ENCODE data around the gene SRPRB. TPM values are rescaled to one million over a fixed set of nuclear protein-coding genes. Genes with fewer than 3 reads are reported as not detected.

SRPRB gene
- 77.4 and 98.0 TPM in 2 replicates for total RNA-seq (2014; rRNA removed; shearing (Covaris generic))

- peak; percentile 95 for DNase-seq (ENCODE audit: low spot score)
Observed at GRCh38 chr3:133805702-133806475, at the start of gene SRPRB. TSS of gene SRPRB (plus strand) at chr3:133805815. CDS start at chr3:133805849, 34 bp downstream.

GRCh38 chr3:133756716-133757694, 48.6 kb upstream of the SRPRB start:
- no peak for DNase-seq (ENCODE audit: low spot score)

GRCh38 chr3:133757701-133758567, 47.7 kb upstream of the SRPRB start:
- DNase-seq (ENCODE audit: low spot score) = no peak

DNA sequence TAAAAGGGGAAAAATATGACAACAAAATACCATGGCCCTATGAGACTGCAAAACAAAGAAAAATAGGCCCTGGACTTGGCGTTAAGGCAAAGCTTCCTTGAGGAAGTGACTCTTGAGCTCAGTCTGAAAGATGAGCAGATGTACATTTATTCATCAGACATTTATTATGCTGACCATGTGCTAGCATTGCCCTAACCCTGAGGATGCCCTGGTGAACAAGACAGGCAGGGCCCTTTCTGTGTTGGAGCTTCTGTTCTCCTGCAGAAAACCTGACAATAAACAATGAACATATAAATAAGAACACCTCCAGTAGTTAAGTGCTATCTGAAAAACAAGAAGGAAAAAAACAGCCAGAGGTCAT, 47.1 kb upstream of the SRPRB start:
- DNase-seq (ENCODE audit: low spot score) = no peak

DNA sequence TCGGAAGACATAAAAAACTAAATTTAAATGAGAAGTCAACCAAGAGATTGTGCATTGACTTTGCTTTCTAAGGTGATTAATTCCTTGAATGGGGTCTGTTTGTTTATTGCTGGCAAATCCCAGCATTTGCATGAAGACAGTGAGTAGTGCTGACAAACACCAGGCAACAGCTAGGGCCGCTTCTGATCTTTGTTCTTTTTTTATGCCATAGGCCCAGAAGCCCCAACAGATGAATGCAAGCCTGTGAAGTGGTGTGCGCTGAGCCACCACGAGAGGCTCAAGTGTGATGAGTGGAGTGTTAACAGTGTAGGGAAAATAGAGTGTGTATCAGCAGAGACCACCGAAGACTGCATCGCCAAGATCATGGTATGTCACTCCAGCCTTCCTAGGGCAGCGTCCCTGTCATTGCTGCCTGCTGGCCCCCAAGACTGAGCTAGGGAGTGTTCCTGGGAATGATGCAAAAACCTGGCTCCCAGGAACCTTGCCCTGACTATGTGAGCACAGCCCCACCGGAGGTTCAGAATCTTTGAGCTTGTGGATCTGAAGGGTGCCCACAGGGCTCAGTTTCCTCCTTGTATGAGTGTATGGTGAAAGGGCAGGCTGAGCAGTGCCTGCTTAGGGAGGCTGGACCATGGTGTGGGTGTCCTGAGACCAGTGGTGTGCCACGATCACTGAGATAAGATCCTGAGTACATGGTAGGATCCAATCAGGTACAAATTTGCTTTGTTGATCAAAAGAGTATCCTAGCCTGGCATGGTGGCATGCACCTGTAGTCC, 46.5 kb upstream of the SRPRB start:
- no peak for DNase-seq (ENCODE audit: low spot score)

DNA sequence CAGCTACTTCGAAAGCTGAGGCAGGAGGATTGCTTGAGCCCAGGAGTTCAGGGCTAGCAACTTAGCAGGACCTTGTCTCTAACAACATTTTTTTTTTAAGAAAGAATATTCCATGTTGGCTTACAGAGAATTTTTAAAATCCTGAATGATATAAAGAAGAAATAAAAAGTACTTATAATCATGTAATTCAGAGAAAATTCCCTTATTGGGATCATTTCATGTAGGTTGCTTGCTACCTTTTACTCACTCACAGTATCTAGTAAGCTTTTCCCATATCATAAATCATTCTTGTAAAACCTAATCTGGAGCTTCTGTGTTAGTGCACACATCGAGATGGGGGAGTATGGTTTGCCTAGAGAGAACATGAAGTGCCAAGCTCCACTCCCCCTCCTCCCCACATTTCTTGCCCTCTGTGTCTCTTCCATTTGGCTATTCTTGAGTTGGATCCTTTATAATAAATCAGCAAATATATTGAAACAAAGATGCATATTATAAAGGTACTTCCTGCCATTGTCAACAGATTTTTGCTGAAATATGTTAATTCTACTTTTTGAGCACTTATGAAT, 45.8 kb upstream of the SRPRB start:
- DNase-seq (ENCODE audit: low spot score) = no peak

- no peak for DNase-seq (ENCODE audit: low spot score)
Observed at GRCh38 chr3:133760916-133761315, 44.7 kb upstream of the SRPRB start.

DNA sequence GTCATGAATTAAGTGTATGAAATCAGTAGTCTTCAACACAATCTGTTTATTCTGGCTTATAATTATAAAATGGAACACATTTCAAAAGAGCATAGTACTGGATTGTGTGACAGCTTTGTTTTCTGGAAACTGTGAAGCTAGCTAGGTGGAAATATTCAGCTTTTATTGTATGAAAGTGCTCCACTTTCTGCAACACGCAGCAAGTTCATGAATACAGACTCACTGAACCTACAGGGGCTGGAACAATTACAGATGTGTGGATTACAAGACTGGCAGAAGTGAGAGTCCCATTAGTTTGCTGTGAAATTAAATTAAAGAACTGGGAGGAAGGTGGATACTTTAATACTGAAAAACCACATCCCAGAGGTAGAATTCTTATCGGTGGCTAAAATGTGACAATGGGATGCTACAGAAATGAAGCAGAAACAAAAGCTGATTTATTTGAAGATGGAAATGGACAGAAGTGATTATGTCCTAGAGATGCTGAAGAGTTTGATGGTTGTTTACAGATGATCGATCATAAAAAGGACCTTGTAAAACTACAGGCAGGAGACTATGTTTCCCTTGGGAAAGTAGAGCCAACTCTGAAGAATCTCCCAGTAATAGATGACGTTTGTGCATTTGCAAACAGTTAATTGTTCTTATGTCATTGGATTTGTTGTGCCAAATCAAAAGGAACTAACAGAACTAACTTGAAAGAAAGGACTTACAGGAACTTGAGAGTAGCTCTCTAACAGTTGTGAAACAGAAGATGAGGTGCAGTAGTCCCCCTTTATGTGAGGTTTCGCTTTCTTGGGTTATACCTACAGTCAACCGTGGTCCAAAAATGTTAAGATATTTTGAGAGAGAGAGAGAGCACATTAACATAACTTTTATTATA, 43.8 kb upstream of the SRPRB start:
- DNase-seq (ENCODE audit: low spot score) = no peak

- DNase-seq (ENCODE audit: low spot score) = no peak
Observed at GRCh38 chr3:133762539-133762938, 43.1 kb upstream of the SRPRB start.

- no peak for DNase-seq (ENCODE audit: low spot score)
Observed at GRCh38 chr3:133763797-133764683, 41.6 kb upstream of the SRPRB start.

- no peak for DNase-seq (ENCODE audit: low spot score)
Observed at GRCh38 chr3:133765256-133765655, 40.4 kb upstream of the SRPRB start.

DNA sequence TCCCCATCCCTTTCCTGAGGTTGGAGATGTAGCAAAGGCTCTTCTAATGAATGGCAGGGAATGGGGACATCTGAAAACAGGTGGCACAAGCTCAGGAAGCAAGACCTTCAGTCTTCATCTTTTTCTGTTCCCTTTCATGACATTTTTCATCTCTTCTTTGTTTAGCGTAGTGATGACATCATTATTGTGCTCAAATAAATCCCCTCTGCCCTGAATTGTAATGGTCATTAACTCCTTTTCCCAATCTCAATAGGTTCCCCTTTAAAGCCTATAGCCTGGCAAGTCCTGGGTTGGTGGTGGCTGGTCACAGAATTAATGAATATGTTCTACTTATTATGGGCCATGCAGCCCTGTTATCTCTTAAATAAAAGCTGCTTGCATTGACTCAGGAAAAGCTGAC, 38.0 kb upstream of the SRPRB start:
- no peak for DNase-seq (ENCODE audit: low spot score)

GRCh38 chr3:133769536-133769935, 36.1 kb upstream of the SRPRB start:
- no peak for DNase-seq (ENCODE audit: low spot score)

DNA sequence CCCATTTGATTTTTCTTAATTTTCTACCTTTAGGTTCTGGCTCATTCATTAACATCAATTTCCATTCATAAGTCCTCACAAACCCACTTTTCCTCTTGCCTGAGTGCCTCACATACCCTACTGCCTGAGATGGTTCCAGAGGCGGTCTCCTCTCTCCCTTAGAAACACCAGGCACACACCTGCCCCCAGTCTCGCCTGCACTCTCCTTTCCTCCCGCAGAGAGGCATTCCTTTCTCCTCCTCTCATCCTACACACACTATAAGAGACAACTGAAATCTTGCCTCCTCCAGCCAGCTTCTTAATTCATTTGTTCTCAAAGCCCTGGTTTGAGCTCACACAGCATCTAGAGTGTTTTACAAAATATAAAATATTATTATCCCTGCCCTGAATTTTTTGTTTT, 31.9 kb upstream of the SRPRB start:
- DNase-seq (ENCODE audit: low spot score) = no peak

GRCh38 chr3:133775309-133775708, 30.3 kb upstream of the SRPRB start:
- DNase-seq (ENCODE audit: low spot score) = no peak

DNA sequence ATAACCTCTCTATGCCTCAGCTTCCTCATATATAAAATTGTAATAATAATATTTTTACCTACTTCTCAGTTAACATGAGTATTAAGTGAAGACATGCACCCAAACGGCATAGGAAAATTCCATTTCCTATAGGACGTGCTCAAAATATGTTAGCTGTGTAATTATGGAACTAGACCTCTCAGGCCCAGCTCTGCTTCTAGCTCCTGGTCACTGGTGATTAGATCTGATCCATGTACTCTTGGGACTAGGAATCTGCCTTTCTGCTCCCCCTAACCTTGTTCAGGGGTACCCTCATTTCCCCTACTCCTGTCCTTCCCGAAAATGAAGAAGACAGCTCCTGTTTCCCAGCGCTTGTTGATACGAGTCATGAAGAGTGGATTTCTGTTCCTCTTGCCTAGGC, 29.8 kb upstream of the SRPRB start:
- no peak for DNase-seq (ENCODE audit: low spot score)

DNA sequence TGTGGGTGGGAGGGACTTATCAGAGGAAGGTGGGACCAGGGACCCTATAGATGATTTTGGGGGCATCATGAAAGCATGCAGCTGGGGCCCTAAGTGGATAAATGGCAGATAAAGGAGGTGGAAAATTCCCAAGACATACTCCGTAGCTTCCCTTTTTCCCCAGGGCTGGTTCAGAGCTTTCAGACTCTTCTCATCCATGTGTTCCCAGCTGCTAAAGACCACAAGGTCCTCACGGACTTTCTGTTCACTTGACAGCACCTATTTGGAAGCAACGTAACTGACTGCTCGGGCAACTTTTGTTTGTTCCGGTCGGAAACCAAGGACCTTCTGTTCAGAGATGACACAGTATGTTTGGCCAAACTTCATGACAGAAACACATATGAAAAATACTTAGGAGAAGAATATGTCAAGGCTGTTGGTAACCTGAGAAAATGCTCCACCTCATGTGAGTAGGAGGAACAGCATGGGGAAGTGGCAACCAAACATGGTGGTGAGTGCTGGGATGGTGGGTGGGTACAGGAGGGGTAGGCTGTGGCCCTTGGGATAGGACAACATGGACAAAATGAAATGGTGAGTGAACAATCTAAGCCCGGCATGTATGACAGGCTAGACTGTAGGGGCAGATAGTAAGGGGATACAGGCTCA, 28.7 kb upstream of the SRPRB start:
- no peak for DNase-seq (ENCODE audit: low spot score)
